Astrocyte of the spinal cord (primary cell): Measurements from ENCODE around the gene THAP4.

ENCODE experiments used
- DNase-seq: peaks from one replicate; pipeline ENCODE4 v3.0.0; 2011; ENCODE audit warnings: low read depth, low spot score
- H3K4me3 ChIP-seq: 2 replicates; pipeline ENCODE4 v1.5.1; 2011; ENCODE audit warnings: low read depth, mild to moderate bottlenecking, low read length, moderate library complexity
- CTCF ChIP-seq: IDR thresholded peaks from 2 replicates; pipeline ENCODE4 v1.5.1; 2012; ENCODE audit warnings: low read depth, mild to moderate bottlenecking, low read length, inconsistent platforms
- in situ Hi-C: cut with HindIII; loops from 2 replicates; pipeline ENCODE4 v1.10.0; 2017; ENCODE audit warnings: low sequenced_read_pairs

Gene THAP4

GRCh38 chr2:241541564-241542277 is 95.2 kb downstream of the THAP4 start:
- in situ Hi-C loops = no loop called here
- no peak for TF ChIP-seq CTCF
- DNase-seq = no peak
- H3K4me3 ChIP-seq = peak overlapping the region; percentile 24

GRCh38 chr2:241540771-241541561 is 96.0 kb downstream of the THAP4 start:
- peak overlapping the region; percentile 24 for H3K4me3 ChIP-seq
- peak; percentile 41 for DNase-seq
- in situ Hi-C loops = no loop called here
- TF ChIP-seq CTCF = no peak

- no peak for TF ChIP-seq CTCF
- DNase-seq = no peak
- in situ Hi-C loops = no loop called here
- H3K4me3 ChIP-seq = no peak overlapping the region
Observed at GRCh38 chr2:241540401-241540770, 96.6 kb downstream of the THAP4 start.

GRCh38 chr2:241539616-241540374 is 97.2 kb downstream of the THAP4 start:
- no peak overlapping the region for H3K4me3 ChIP-seq
- in situ Hi-C loops = no loop called here
- TF ChIP-seq CTCF = no peak
- DNase-seq = no peak

- H3K4me3 ChIP-seq = no peak overlapping the region
- no peak for DNase-seq
- in situ Hi-C loops = no loop called here
- TF ChIP-seq CTCF = no peak
Observed at GRCh38 chr2:241538838-241539615, 97.9 kb downstream of the THAP4 start.
